A549 treated with RU486 at 1 μM for 4 hours (cell line): ENCODE results near the gene MSMP. TPM values are rescaled to one million over a fixed set of nuclear protein-coding genes. Genes with fewer than 3 reads are reported as not detected.

Source experiments
- total RNA-seq: library from RNA; stranded (reverse); fragments of 200-300 nt; extraction: Qiagen RNA extraction; gene quantifications from 5 replicates; pipeline ENCODE4 v1.2.3, GENCODE V29; 2022; ENCODE audit warnings: low read depth

Gene MSMP, protein sequence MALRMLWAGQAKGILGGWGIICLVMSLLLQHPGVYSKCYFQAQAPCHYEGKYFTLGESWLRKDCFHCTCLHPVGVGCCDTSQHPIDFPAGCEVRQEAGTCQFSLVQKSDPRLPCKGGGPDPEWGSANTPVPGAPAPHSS
- 0.29 to 0.82 TPM (median 0.31 TPM) in 3 of 5 replicates, not detected in the others for total RNA-seq

GRCh38 chr9:35754264-35754663 is at the start of gene MSMP:
Gene MSMP, minus strand, starts transcription at chr9:35754276. Its CDS starts 147 bp downstream, at chr9:35754129.

GRCh38 chr9:35791297-35791921 is 37.3 kb upstream of the MSMP start, which contains the start of gene NPR2:
Gene NPR2, plus strand, starts transcription at chr9:35791591. Its CDS starts 818 bp downstream, at chr9:35792409.

GRCh38 chr9:35748858-35749514 is 5.1 kb downstream of the MSMP start, which contains the start of the genes GBA2 and RGP1:
Gene GBA2, minus strand, starts transcription at chr9:35749228. Its CDS starts 524 bp downstream, at chr9:35748704.
Gene RGP1, plus strand, starts transcription at chr9:35749287. Its CDS starts 469 bp downstream, at chr9:35749756.

GRCh38 chr9:35732185-35732799 is 21.8 kb downstream of the MSMP start, which contains the start of the genes CREB3 and TLN1:
Gene CREB3, plus strand, starts transcription at chr9:35732666. Its CDS starts 107 bp downstream, at chr9:35732773.
Gene TLN1, minus strand, starts transcription at chr9:35732195. Its CDS starts 6,501 bp downstream, at chr9:35725694.

Other genes starting within 250 kb of the MSMP start
- gene TESK1, start 149.0 kb downstream of the MSMP start, total RNA-seq, result 18.3 to 28.1 TPM (median 22.9 TPM) in 5 replicates
- 0.25 to 0.30 TPM (median 0.30 TPM) in 3 of 5 replicates, not detected in the others for gene CD72, start 135.9 kb downstream of the MSMP start, total RNA-seq
- not detected in 5 replicates for gene SIT1, start 103.3 kb downstream of the MSMP start, total RNA-seq
- gene RMRP, start 96.3 kb downstream of the MSMP start, total RNA-seq, result 8.3 to 13.4 TPM (median 12.5 TPM) in 3 of 5 replicates, not detected in the others
- 20.4 to 28.0 TPM (median 23.9 TPM) in 5 replicates for gene CCDC107, start 96.0 kb downstream of the MSMP start, total RNA-seq
- gene ARHGEF39, start 89.1 kb downstream of the MSMP start, total RNA-seq, result 12.8 to 19.8 TPM (median 17.1 TPM) in 5 replicates
- gene CA9, start 80.3 kb downstream of the MSMP start, total RNA-seq, result 4.1 to 7.3 TPM (median 4.6 TPM) in 5 replicates
- 613 to 691 TPM (median 662 TPM) in 5 replicates for gene TPM2, start 64.4 kb downstream of the MSMP start, total RNA-seq
- gene TLN1, start 22.1 kb downstream of the MSMP start, total RNA-seq, result 113 to 128 TPM (median 115 TPM) in 5 replicates
- gene CREB3, start 21.6 kb downstream of the MSMP start, total RNA-seq, result 55.7 to 63.8 TPM (median 58.4 TPM) in 5 replicates
- 23.1 to 31.3 TPM (median 30.0 TPM) in 5 replicates for gene GBA2, start 5.0 kb downstream of the MSMP start, total RNA-seq
- gene RGP1, start 5.0 kb downstream of the MSMP start, total RNA-seq, result 11.2 to 15.6 TPM (median 14.7 TPM) in 5 replicates
- gene NPR2, start 37.3 kb upstream of the MSMP start, total RNA-seq, result 4.4 to 6.3 TPM (median 5.8 TPM) in 5 replicates
- gene SPAG8, start 58.0 kb upstream of the MSMP start, total RNA-seq, result 0.26 to 0.47 TPM (median 0.41 TPM) in 5 replicates
- 70.2 to 119 TPM (median 98.2 TPM) in 5 replicates for gene HINT2, start 60.8 kb upstream of the MSMP start, total RNA-seq
- not detected in 5 replicates for gene FAM221B, start 74.5 kb upstream of the MSMP start, total RNA-seq
- gene TMEM8B, start 75.0 kb upstream of the MSMP start, total RNA-seq, result 2.1 to 4.7 TPM (median 3.0 TPM) in 5 replicates
- not detected in 5 replicates for gene OR13J1, start 116.1 kb upstream of the MSMP start, total RNA-seq
- gene HRCT1, start 151.9 kb upstream of the MSMP start, total RNA-seq, result 0.28 to 0.48 TPM (median 0.30 TPM) in 3 of 5 replicates, not detected in the others
- gene SPAAR, start 155.2 kb upstream of the MSMP start, total RNA-seq, result not detected in 5 replicates
- not detected in 5 replicates for gene OR2S2, start 203.9 kb upstream of the MSMP start, total RNA-seq